ENCODE data around the gene TMEM54. TPM values are rescaled to one million over a fixed set of nuclear protein-coding genes. Genes with fewer than 3 reads are reported as not detected.
A peak's percentile ranks its signal among the peaks of the same experiment; 100 is the strongest.

Gene TMEM54
- total and polyA plus RNA-seq, 2 of the 13 experiments (the other 11 are each of a cell fraction or from before 2014, with no cell fraction given): 2.5 to 2.9 TPM

DNA sequence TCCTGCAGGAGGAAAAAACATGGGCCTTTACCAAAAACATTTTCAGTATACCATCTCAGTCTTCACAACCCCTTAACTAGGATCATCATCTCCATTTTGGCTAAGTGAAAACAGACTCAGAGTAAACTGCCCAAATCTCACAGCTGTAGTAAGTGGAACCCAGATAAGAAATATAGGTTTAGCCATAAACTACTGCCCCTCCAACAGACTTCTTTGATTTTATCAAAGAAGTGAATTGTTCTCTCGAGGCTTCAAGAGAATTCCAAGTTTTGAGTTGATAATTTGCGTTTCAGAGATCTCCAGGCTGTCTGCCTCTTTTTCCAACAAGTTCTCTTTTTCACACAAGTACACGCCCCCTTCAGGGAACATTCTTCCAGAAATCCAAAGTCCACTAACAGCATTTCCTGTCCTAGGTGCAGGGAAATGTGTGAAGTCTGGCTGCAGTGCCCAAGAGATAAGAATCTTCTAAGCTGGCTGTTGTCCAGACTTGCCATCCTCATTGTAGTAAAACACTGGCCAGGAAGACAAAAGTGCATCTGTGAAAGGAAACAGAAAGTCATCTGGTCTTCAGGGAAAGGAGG lies 32.6 kb upstream of the TMEM54 start (continued):
- TF ChIP-seq ZNF432 (CRISPR knock-in tag; IDR thresholded peaks at IDR 0.05; ENCODE audit: borderline replicate concordance) (no peak), PRPF4 (IDR thresholded peaks at IDR 0.05; ENCODE audit: low read depth, low read length, poor library complexity, severe bottlenecking) (no peak), SMAD3 (CRISPR knock-in tag; IDR thresholded peaks at IDR 0.05) (peak; percentile 91), HES4 (CRISPR knock-in tag; IDR thresholded peaks at IDR 0.05; ENCODE audit: borderline replicate concordance) (no peak), CBX1 (IDR thresholded peaks at IDR 0.05; ENCODE audit: low read depth) (peak; percentile 47), IKZF4 (CRISPR knock-in tag; IDR thresholded peaks at IDR 0.05; ENCODE audit: borderline replicate concordance, low read depth, not compliant biosample characterization) (no peak), RFXAP (CRISPR knock-in tag; IDR thresholded peaks at IDR 0.05; ENCODE audit: borderline replicate concordance) (no peak), ZNF180 (CRISPR knock-in tag; IDR thresholded peaks at IDR 0.05; ENCODE audit: borderline replicate concordance, low read depth) (no peak), AHR (CRISPR knock-in tag; IDR thresholded peaks at IDR 0.05) (no peak), ZNF501 (CRISPR knock-in tag; IDR thresholded peaks at IDR 0.05) (no peak; the same call in 1 of the 2 replicates), TP53 (CRISPR knock-in tag; conservative IDR thresholded peaks at IDR 0.05) (no peak; the same call in 1 of the 2 replicates), ZNF343 (CRISPR knock-in tag; IDR thresholded peaks at IDR 0.05) (no peak), THAP9 (CRISPR knock-in tag; IDR thresholded peaks at IDR 0.05; ENCODE audit: borderline replicate concordance) (no peak)
- TF ChIP-seq, protein P1, sequence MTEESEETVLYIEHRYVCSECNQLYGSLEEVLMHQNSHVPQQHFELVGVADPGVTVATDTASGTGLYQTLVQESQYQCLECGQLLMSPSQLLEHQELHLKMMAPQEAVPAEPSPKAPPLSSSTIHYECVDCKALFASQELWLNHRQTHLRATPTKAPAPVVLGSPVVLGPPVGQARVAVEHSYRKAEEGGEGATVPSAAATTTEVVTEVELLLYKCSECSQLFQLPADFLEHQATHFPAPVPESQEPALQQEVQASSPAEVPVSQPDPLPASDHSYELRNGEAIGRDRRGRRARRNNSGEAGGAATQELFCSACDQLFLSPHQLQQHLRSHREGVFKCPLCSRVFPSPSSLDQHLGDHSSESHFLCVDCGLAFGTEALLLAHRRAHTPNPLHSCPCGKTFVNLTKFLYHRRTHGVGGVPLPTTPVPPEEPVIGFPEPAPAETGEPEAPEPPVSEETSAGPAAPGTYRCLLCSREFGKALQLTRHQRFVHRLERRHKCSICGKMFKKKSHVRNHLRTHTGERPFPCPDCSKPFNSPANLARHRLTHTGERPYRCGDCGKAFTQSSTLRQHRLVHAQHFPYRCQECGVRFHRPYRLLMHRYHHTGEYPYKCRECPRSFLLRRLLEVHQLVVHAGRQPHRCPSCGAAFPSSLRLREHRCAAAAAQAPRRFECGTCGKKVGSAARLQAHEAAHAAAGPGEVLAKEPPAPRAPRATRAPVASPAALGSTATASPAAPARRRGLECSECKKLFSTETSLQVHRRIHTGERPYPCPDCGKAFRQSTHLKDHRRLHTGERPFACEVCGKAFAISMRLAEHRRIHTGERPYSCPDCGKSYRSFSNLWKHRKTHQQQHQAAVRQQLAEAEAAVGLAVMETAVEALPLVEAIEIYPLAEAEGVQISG (CRISPR knock-in tag; IDR thresholded peaks at IDR 0.05): peak; percentile 42; the same call in 1 of the 2 replicates
- TF ChIP-seq, protein P2, sequence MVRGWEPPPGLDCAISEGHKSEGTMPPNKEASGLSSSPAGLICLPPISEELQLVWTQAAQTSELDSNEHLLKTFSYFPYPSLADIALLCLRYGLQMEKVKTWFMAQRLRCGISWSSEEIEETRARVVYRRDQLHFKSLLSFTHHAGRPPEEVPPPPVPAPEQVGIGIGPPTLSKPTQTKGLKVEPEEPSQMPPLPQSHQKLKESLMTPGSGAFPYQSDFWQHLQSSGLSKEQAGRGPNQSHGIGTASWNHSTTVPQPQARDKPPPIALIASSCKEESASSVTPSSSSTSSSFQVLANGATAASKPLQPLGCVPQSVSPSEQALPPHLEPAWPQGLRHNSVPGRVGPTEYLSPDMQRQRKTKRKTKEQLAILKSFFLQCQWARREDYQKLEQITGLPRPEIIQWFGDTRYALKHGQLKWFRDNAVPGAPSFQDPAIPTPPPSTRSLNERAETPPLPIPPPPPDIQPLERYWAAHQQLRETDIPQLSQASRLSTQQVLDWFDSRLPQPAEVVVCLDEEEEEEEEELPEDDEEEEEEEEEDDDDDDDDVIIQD (CRISPR knock-in tag; IDR thresholded peaks at IDR 0.05; ENCODE audit: low read depth): no peak
